Activated T-helper 1 cell treated with Interleukin-2 at 50 U/mL for 16 hours (primary cell): ENCODE measurements around the gene TAGAP.
"Not testable (repeated sequence)": the region's sequence is repeated elsewhere in the genome, so short reads cannot be mapped to it uniquely, and the experiment has no call there.

Experiments
- DNase-seq: peaks from one replicate; pipeline ENCODE4 v3.0.0-alpha.2; 2020; ENCODE audit warnings: low read depth

The TAGAP gene

GRCh38 chr6:159010037-159010612, 34.7 kb downstream of the TAGAP start:
- not testable (repeated sequence) for DNase-seq

GRCh38 chr6:159008656-159009288, 36.0 kb downstream of the TAGAP start:
- no peak for DNase-seq

DNA sequence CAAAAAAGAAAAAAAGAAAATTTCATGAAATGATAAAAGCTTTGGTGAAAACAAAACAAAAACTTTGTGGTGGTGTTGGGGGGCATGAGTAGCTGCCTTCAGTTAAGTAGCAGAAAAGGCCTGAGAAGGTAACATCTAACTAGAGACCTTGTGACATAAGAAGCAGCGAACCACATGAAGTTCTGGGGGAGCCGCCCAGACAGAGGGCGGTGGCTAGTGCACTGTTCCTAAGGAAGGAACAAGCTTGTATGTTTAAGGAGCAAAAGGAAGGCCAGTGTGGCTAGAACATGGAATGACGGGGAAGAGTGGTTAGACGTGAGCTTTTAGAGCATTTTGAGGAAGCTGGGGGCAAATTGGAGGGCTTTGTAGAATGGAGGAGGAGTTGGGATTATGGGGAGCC, 37.3 kb downstream of the TAGAP start:
- DNase-seq = no peak

- DNase-seq = no peak
These were observed 39.4 kb downstream of the TAGAP start for GRCh38 chr6:159005436-159005835.

DNA sequence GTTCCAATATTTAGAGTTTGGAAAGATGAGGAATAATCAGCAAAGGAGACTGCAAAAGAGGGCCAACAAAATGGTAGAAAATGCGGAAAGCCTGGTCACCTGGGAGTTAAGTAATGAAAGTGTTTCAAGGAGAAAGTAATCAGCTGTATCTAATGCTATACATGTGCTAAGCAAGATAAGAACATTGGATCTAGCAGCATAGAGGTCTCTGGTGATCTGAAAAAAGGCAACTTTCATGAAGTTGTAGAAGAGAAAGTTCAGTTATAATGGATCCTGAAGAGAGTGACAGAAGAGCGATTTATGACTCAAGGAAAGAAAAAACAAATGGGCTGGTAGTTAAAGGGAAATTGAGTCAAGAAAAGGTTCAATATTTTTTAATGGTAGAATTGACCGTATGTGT, 40.2 kb downstream of the TAGAP start:
- no peak for DNase-seq

GRCh38 chr6:159002432-159003155, 42.2 kb downstream of the TAGAP start:
- DNase-seq = no peak

DNA sequence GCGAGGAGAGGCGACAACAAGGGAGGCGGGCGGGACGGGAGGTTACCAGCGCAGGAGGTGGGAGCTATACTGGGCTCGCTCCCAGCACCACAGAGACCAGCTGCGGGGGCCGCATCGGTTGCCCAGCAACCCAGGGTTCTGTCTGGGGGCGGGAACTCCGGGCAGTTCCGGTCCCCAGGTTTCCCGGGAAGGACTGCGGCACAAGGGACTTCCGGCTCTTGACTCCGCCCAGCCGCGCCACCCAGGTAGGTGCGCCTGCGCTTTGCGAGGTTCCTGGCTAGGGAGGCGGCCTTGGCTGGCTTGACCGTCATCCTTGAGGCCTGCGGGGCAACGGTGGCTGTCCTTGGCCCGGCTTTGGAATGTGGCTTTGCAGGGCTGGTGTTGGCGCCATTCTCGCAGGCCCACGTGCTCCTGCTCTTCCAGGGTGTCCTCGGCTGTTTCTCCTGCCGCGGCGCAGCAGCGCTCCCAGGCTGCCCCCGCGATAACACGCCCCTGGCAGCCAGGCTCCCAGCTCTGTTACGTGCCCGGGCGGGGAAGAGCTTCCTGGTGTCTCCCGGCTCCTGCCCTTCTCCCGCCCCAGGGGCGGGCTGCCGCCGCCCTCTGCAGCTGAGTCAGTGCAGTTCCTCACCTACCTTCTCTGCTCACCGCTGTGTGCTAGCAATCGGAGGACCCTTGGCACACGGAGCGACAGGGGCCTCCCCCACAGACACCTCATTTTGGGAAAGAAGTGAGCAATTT, 45.0 kb downstream of the TAGAP start, which contains the start of gene RSPH3:
TSS of gene RSPH3 (minus strand) at position 537 of the 738 bp plus-strand sequence. CDS start 652 bp downstream, outside the sequence.
- peak; percentile 78 for DNase-seq

- DNase-seq = peak; percentile 5
These were observed 45.6 kb downstream of the TAGAP start for GRCh38 chr6:158999154-158999665.

DNA sequence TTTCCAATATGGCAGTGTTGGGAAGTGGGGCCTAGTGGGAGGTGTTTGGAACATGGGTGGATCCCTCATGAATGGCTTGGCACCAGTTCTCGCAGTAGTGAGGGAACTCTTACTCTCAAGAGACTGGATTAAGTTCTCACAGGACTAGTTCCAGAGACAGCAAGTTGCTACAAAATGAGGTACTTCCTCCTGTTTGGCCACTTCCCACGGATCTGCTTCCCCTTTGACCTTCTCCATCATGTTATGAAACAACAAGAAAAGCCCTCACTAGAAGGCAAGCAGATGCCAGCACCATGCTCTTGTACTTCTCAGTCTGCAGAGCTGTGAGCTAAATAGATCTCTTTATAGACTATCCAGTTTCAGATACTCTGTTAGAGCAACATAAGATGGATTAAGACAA, 47.9 kb downstream of the TAGAP start:
- DNase-seq = no peak

DNA sequence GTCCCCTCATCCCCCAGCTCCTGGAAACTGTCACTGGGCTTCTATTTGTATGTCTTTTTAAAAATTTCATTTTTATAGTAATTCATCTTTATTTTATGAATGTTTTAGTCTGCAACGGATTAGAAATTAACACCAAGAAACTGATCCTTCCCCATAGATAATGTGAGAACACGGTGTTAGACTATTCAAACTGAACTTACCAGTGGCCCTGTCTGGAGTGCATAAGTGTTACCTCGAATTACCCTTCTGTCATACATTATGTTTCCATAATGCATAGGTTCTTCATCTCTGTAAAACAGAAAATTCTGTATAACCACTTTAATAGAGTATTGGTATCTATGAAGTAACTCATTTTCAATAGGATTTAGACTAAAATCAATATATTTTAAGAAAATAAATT, 51.2 kb downstream of the TAGAP start:
- DNase-seq = no peak

DNA sequence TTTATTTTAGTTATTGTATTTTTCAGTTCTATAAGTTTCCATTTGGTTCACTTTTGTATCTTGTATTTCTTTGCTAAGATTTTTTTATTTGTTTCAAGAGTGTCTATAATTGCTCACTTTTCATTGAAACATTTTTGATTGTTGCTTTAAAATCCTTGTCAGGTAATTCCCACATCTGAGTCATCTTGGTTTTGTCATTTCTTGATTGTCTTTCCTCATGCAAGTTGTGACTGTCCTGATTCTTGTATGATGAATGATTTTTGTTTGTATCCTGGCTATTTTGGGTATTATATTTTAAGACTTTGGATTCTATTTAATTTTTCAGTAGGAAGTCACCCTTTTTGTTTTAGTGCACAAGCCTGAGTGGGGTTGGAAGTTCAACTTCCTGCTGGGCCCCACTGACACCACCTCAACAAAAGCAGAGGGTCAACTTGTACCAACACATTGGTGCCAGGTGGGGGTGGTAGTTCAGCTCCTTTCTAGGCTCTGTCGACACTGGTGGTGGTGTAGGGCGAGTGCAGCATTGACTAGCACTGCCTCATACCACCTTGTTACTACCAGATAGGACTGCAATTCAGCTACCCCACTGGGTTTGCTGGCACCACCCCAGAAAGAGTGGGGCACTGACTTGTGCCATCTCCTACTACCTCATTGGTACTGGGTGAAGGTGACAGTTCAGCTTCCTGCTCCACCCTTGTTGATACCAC, 53.6 kb downstream of the TAGAP start:
- no peak for DNase-seq

DNA sequence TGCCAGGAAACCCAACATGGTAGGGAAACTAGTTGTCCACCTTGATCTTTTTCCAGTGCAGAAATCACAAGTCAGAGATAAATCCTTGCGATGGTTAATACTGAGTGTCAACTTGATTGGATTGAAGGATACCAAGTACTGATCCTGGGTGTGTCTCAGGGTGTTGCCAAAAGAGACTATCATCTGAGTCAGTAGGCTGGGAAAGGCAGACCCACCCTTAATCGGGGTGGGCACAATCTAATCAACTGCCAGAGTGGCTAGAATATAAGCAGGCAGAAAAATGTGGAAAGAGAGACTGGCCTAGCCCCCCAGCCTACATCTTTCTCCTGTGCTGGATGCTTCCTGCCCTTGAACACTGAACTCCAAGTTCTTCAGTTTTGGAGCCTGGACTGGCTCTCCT, 55.1 kb downstream of the TAGAP start:
- not testable (repeated sequence) for DNase-seq

DNA sequence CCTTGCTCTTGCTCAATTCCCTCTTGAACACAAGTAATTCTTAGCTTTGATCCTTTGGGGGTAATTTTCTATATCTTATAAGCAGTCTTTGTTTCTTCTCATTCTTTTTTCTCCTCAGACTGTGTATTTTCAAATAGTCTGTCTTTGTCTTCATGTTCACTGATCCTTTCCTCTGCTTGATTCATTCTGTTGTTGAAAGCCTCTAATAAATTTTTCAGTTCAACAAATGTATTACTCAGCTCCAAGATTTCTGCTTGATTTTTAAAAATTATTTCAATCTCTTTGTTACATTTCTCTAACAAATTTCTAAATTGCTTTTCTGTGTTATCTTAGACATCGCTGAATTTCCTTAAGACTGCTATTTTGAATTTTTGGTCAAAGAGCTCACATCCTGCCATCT, 56.3 kb downstream of the TAGAP start:
- DNase-seq = no peak

- no peak for DNase-seq
These were observed 57.1 kb downstream of the TAGAP start for GRCh38 chr6:158987657-158988056.
